Activated naive CD8-positive, alpha-beta T cell treated with anti-CD3 and anti-CD28 coated beads, Interleukin-2, amount 50 U/mL, for 24 hours (primary cell): Measurements from ENCODE around the gene RBBP8.
A peak's percentile ranks its signal among the peaks of the same experiment; 100 is the strongest.
"Not testable (repeated sequence)": the region's sequence is repeated elsewhere in the genome, so short reads cannot be mapped to it uniquely, and the experiment has no call there.

Experiments used
- ATAC-seq: fragments of 150-1000 bp; cut with Tn5 transposase; one replicate; pipeline ENCODE4 v1.10.0; 2021
- DNase-seq: peaks from one replicate; pipeline ENCODE4 v3.0.0; 2021
- H3K27ac Mint-ChIP-seq: one replicate; pipeline ENCODE4 v1.8.0; 2021; ENCODE audit warnings: mild to moderate bottlenecking, mixed read lengths
- H3K27me3 Mint-ChIP-seq: one replicate; pipeline ENCODE4 v1.8.0; 2021; ENCODE audit warnings: mixed read lengths
- H3K36me3 Mint-ChIP-seq: one replicate; pipeline ENCODE4 v1.8.0; 2021; ENCODE audit warnings: low read depth, mixed read lengths
- H3K4me1 Mint-ChIP-seq: one replicate; pipeline ENCODE4 v1.8.0; 2021; ENCODE audit warnings: mixed read lengths
- H3K4me3 Mint-ChIP-seq: one replicate; pipeline ENCODE4 v1.8.0; 2021; ENCODE audit warnings: mild to moderate bottlenecking, moderate library complexity, mixed read lengths
- H3K9me3 Mint-ChIP-seq: one replicate; pipeline ENCODE4 v1.8.0; 2021; ENCODE audit warnings: mixed read lengths

RBBP8 gene

GRCh38 chr18:22928339-22928738 is 4.8 kb upstream of the RBBP8 start:
- no peak overlapping the region for H3K4me3 Mint-ChIP-seq
- H3K4me1 Mint-ChIP-seq = peaks cover 10% of the 10 kb centered on the region
- no peak overlapping the region for H3K27ac Mint-ChIP-seq
- ATAC-seq = no peak
- no peaks in the 10 kb centered on the region for H3K36me3 Mint-ChIP-seq
- no peaks in the 10 kb centered on the region for H3K9me3 Mint-ChIP-seq
- peaks cover 5% of the 10 kb centered on the region for H3K27me3 Mint-ChIP-seq
- DNase-seq = no peak

GRCh38 chr18:22930089-22930713 is 2.9 kb upstream of the RBBP8 start:
- Mint-ChIP-seq H3K4me1 (peaks cover 19% of the 10 kb centered on the region), H3K27ac (no peak overlapping the region), H3K9me3 (no peaks in the 10 kb centered on the region), H3K36me3 (peaks cover 6% of the 10 kb centered on the region), H3K27me3 (peaks cover 5% of the 10 kb centered on the region), H3K4me3 (no peak overlapping the region)
- ATAC-seq (no peak), DNase-seq (peak; percentile 83)

DNA sequence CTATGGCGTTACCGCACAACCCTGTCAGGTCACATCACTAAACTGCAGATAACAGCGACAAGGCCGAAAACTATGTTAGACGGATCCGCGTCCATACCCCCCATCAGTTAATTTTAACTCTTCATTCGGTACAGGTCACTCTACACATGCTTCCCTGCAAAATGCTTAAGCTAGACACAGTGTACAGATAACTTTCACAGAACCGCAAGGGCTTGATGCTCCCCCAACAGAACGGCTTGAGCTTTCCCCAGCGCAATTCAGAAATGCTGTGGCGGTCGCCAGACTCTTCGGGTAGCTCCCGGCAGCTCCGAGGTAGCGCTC is 283 bp upstream of the RBBP8 start:
- DNase-seq (no peak), ATAC-seq (peak; percentile 41)
- peak overlapping the region; percentile 98 for H3K4me3 Mint-ChIP-seq
- no peaks in the 10 kb centered on the region for H3K9me3 Mint-ChIP-seq
- H3K27ac Mint-ChIP-seq = peak overlapping the region; percentile 87
- peaks cover 5% of the 10 kb centered on the region for H3K27me3 Mint-ChIP-seq
- H3K4me1 Mint-ChIP-seq = peaks cover 28% of the 10 kb centered on the region
- peaks cover 17% of the 10 kb centered on the region for H3K36me3 Mint-ChIP-seq

DNA sequence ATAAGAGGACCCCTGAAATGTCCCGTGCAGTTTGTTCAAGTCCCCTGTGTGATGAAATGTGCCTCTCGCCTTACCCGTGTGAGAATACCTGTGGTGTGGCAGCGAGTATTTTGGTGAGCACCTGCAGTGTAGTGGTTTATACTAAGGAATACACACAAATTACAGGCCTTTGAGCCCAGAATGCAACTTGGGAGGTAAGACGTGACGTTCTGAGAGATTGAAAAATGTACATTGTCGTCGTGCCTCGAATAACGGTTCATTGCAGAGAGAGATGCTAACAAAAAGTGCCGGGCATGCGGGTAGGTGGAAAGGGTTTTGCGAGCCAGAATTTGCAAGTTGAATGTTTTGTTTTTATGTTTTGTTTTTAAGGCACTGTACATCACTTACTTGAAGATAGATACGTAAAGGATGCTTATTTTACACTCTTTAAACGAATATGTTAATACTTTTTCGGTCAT is 867 bp downstream of the RBBP8 start:
- no peak for DNase-seq
- Mint-ChIP-seq H3K27ac (peak overlapping the region; percentile 89), H3K4me3 (peak overlapping the region; percentile 98), H3K27me3 (peaks cover 5% of the 10 kb centered on the region), H3K4me1 (peaks cover 28% of the 10 kb centered on the region), H3K9me3 (no peaks in the 10 kb centered on the region), H3K36me3 (peaks cover 25% of the 10 kb centered on the region)
- ATAC-seq = no peak

DNA sequence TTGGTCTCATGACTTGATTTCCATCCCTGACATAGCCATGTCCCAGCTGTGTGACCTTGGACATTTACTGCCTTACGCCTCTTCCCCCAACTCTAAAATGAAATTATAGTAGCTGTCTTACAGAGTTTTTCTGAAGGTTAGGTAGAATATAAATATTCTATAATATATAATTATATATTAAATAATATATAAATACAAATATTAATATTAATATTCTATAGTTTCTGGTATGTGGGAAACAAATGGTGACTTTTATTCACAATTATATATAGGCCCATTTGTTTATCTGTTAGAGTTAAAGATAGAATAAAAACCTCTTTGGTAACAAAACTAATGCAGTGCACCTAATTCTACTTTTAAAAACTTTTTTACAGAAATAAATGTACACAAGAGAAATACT is 1.7 kb downstream of the RBBP8 start:
- H3K27me3 Mint-ChIP-seq = peaks cover 5% of the 10 kb centered on the region
- DNase-seq (no peak), ATAC-seq (no peak)
- H3K27ac Mint-ChIP-seq = no peak overlapping the region
- peaks cover 28% of the 10 kb centered on the region for H3K4me1 Mint-ChIP-seq
- H3K36me3 Mint-ChIP-seq = peaks cover 31% of the 10 kb centered on the region
- H3K9me3 Mint-ChIP-seq = no peaks in the 10 kb centered on the region
- peak overlapping the region; percentile 98 for H3K4me3 Mint-ChIP-seq

- H3K36me3 Mint-ChIP-seq = peaks cover 34% of the 10 kb centered on the region
- H3K4me3 Mint-ChIP-seq = peak overlapping the region; percentile 63
- peaks cover 28% of the 10 kb centered on the region for H3K4me1 Mint-ChIP-seq
- H3K9me3 Mint-ChIP-seq = no peaks in the 10 kb centered on the region
- no peak overlapping the region for H3K27ac Mint-ChIP-seq
- H3K27me3 Mint-ChIP-seq = peaks cover 5% of the 10 kb centered on the region
- no peak for DNase-seq
- ATAC-seq = no peak
These were observed 2.3 kb downstream of the RBBP8 start for GRCh38 chr18:22935431-22935830.

DNA sequence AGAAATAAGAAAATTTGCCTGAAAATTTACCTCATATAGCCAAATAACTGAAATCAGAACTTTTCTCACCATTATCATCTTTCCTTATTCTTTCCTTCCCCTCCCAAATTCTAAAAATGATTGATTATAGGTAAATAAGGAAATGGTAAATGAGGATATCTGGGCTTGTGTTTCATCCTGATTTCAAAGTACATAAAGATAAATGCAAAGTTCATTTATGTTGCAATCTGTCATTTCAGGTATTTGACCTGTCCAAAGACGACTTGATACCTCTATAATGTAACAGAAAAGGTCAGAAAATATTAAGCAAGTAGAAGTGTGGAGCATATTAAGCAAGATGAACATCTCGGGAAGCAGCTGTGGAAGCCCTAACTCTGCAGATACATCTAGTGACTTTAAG is 3.4 kb downstream of the RBBP8 start:
- peaks cover 36% of the 10 kb centered on the region for H3K36me3 Mint-ChIP-seq
- H3K4me1 Mint-ChIP-seq = peaks cover 28% of the 10 kb centered on the region
- DNase-seq (no peak), ATAC-seq (no peak)
- H3K27ac Mint-ChIP-seq = no peak overlapping the region
- peaks cover 5% of the 10 kb centered on the region for H3K27me3 Mint-ChIP-seq
- H3K9me3 Mint-ChIP-seq = no peaks in the 10 kb centered on the region
- H3K4me3 Mint-ChIP-seq = no peak overlapping the region

DNA sequence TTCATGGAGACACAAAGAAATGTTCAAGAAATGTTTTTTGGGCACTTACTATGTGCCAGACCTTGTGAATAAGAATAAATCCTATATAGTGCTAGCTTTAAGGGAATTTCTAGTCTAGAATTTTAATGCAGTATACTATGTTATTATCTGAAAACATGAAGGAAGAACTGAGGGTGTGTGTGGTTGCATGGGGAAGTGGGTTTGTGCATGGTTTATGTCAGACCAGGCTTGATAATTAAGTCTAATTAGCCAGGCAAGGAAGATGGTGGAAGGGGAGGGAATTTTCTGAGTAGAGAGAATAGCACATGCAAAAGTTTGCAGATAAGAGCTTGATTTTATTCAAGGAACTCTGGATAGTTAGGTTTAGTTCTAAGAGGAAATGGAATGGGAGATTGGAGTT is 6.5 kb downstream of the RBBP8 start:
- Mint-ChIP-seq H3K27me3 (no peaks in the 10 kb centered on the region), H3K9me3 (no peaks in the 10 kb centered on the region), H3K36me3 (peaks cover 40% of the 10 kb centered on the region), H3K27ac (no peak overlapping the region), H3K4me1 (peaks cover 11% of the 10 kb centered on the region), H3K4me3 (no peak overlapping the region)
- DNase-seq = no peak
- no peak for ATAC-seq

GRCh38 chr18:22943847-22944246 is 10.7 kb downstream of the RBBP8 start:
- Mint-ChIP-seq H3K4me3 (no peak overlapping the region), H3K27me3 (no peaks in the 10 kb centered on the region), H3K27ac (no peak overlapping the region), H3K4me1 (no peaks in the 10 kb centered on the region), H3K9me3 (no peaks in the 10 kb centered on the region), H3K36me3 (peaks cover 41% of the 10 kb centered on the region)
- ATAC-seq (no peak), DNase-seq (no peak)

- H3K27me3 Mint-ChIP-seq = no peaks in the 10 kb centered on the region
- peaks cover 55% of the 10 kb centered on the region for H3K36me3 Mint-ChIP-seq
- DNase-seq (no peak), ATAC-seq (no peak)
- H3K4me3 Mint-ChIP-seq = no peak overlapping the region
- no peak overlapping the region for H3K27ac Mint-ChIP-seq
- no peaks in the 10 kb centered on the region for H3K4me1 Mint-ChIP-seq
- no peaks in the 10 kb centered on the region for H3K9me3 Mint-ChIP-seq
These were observed 13.1 kb downstream of the RBBP8 start for GRCh38 chr18:22946217-22946616.

DNA sequence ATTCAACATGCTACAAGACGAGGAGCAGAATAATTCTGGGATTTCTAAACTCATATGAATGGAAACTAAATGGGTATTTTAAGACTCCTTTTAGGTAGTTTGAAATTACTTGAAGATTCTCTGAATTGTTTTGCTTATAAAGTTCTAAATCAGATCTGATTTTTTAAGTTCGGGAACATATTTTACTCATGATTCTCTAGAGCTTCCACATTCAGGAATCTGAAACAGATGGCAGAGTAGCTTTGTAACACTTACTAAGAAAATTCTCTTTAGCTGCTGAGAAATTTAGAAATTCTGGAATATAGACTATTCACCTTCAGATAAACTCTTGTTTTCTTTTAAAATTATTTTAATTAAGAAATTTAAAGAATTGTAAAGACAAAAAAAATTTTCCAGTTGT is 13.7 kb downstream of the RBBP8 start:
- H3K9me3 Mint-ChIP-seq = no peaks in the 10 kb centered on the region
- no peak for DNase-seq
- H3K36me3 Mint-ChIP-seq = peaks cover 56% of the 10 kb centered on the region
- no peaks in the 10 kb centered on the region for H3K27me3 Mint-ChIP-seq
- ATAC-seq = no peak
- no peak overlapping the region for H3K4me3 Mint-ChIP-seq
- H3K27ac Mint-ChIP-seq = no peak overlapping the region
- H3K4me1 Mint-ChIP-seq = no peaks in the 10 kb centered on the region

DNA sequence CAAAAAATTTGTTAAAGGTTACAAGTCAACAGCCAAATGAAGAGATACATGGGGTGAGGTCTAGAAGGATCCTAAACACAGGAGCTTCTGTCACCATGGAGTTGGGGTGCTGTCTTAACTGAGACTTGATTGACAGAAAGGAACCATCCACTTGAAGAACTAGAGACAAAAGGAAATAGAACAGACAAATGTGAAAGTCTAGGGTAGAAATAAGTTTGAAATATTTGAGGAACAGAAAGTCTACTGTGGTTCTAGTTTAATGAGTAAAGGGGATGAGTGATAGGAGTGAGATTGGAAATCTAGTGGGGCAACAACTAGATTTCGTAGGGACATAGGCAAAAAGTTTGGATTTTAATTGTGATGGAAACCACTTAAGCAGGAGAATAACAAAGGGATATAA is 18.7 kb downstream of the RBBP8 start:
- H3K27me3 Mint-ChIP-seq = no peaks in the 10 kb centered on the region
- H3K27ac Mint-ChIP-seq = no peak overlapping the region
- no peak for DNase-seq
- H3K9me3 Mint-ChIP-seq = no peaks in the 10 kb centered on the region
- H3K36me3 Mint-ChIP-seq = peaks cover 79% of the 10 kb centered on the region
- no peak for ATAC-seq
- H3K4me1 Mint-ChIP-seq = peaks cover 2% of the 10 kb centered on the region
- no peak overlapping the region for H3K4me3 Mint-ChIP-seq

GRCh38 chr18:22952525-22952924 is 19.4 kb downstream of the RBBP8 start:
- Mint-ChIP-seq H3K36me3 (peaks cover 78% of the 10 kb centered on the region), H3K9me3 (no peaks in the 10 kb centered on the region), H3K27ac (no peak overlapping the region), H3K4me3 (no peak overlapping the region), H3K27me3 (no peaks in the 10 kb centered on the region), H3K4me1 (peaks cover 2% of the 10 kb centered on the region)
- ATAC-seq (no peak), DNase-seq (no peak)

DNA sequence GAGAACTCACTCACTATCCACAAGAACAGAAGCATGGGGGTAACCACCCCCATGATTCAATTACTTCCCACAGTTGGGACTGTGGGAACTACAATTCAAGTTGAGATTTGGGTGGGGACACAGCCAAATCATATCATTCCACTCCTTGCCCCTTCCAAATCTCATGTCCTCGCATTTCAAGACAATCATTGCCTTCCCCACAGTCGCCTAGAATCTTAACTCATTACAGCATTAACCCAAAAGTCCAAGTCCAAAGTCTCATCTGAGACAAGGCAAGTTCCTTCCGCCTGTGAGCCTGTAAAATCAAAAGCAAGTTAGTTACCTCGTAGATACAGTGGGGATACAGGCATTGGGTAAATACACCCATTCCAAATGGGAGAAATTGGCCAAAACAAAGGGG is 20.9 kb downstream of the RBBP8 start:
- DNase-seq, H3K4me1 Mint-ChIP-seq, ATAC-seq, H3K9me3 Mint-ChIP-seq, H3K27ac Mint-ChIP-seq, H3K4me3 Mint-ChIP-seq, H3K27me3 Mint-ChIP-seq: not testable (repeated sequence)
- H3K36me3 Mint-ChIP-seq = peaks cover 83% of the 10 kb centered on the region

- ATAC-seq (no peak), DNase-seq (no peak)
- Mint-ChIP-seq H3K27me3 (no peaks in the 10 kb centered on the region), H3K36me3 (peaks cover 73% of the 10 kb centered on the region), H3K4me3 (no peak overlapping the region), H3K27ac (no peak overlapping the region), H3K9me3 (no peaks in the 10 kb centered on the region), H3K4me1 (peaks cover 2% of the 10 kb centered on the region)
These were observed 23.1 kb downstream of the RBBP8 start for GRCh38 chr18:22956226-22956625.

DNA sequence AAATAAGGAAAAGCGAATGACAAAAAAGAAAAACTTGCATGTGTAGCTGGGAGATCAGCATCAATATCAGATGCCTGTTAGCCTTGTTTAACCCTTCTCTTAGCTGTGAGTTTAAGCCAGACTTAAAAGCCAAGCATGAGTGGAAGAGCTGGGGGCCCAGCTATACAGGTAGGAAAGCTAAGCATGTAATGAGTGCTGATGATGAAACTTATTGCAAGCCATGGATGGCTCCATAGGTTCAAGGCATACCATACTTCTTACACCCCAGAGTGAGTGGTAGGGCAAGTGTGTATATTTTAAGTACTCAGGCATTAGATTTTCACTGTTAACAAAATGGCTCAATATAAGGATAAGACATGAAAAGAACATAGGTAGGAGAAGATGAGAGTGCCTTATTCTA is 28.0 kb downstream of the RBBP8 start:
- ATAC-seq (no peak), DNase-seq (no peak)
- H3K4me3 Mint-ChIP-seq = no peak overlapping the region
- no peaks in the 10 kb centered on the region for H3K27me3 Mint-ChIP-seq
- H3K9me3 Mint-ChIP-seq = no peaks in the 10 kb centered on the region
- no peak overlapping the region for H3K27ac Mint-ChIP-seq
- peaks cover 7% of the 10 kb centered on the region for H3K4me1 Mint-ChIP-seq
- H3K36me3 Mint-ChIP-seq = peaks cover 60% of the 10 kb centered on the region
